GM18909 (cell line): Measurements from ENCODE around the gene ESRP2.

Experiments used
- ATAC-seq: cut with Tn5 transposase; IDR thresholded peaks from one replicate; pipeline ENCODE4 v1.9.1; 2021; ENCODE audit warnings: mild to moderate bottlenecking; ENCODE audit not compliant: unreplicated experiment, poor library complexity

Gene ESRP2

GRCh38 chr16:68242926-68243858 lies 7.3 kb upstream of the ESRP2 start:
- no peak for ATAC-seq

GRCh38 chr16:68242085-68242484 lies 6.2 kb upstream of the ESRP2 start:
- no peak for ATAC-seq

- no peak for ATAC-seq
Measured at GRCh38 chr16:68238029-68238345, 2.1 kb upstream of the ESRP2 start.

GRCh38 chr16:68237243-68238028 lies 1.5 kb upstream of the ESRP2 start:
- ATAC-seq: peak; percentile 80

- ATAC-seq: no peak
Measured at GRCh38 chr16:68236826-68237242, 907 bp upstream of the ESRP2 start.

GRCh38 chr16:68236137-68236825 lies 354 bp upstream of the ESRP2 start:
- ATAC-seq: no peak

GRCh38 chr16:68235108-68235886 lies 630 bp downstream of the ESRP2 start:
- no peak for ATAC-seq

GRCh38 chr16:68234188-68235107 lies 1.5 kb downstream of the ESRP2 start:
- ATAC-seq: no peak

- ATAC-seq: no peak
Measured at GRCh38 chr16:68233835-68234187, 2.1 kb downstream of the ESRP2 start.

GRCh38 chr16:68233085-68233834 lies 2.7 kb downstream of the ESRP2 start:
- ATAC-seq: no peak

GRCh38 chr16:68232335-68232734 lies 3.6 kb downstream of the ESRP2 start:
- no peak for ATAC-seq

GRCh38 chr16:68231384-68232136 lies 4.4 kb downstream of the ESRP2 start:
- no peak for ATAC-seq

- ATAC-seq: no peak
Measured at GRCh38 chr16:68230956-68231355, 5.0 kb downstream of the ESRP2 start.

- no peak for ATAC-seq
Measured at GRCh38 chr16:68230176-68230571, 5.8 kb downstream of the ESRP2 start.

- ATAC-seq: no peak
Measured at GRCh38 chr16:68229431-68230175, 6.3 kb downstream of the ESRP2 start.

- ATAC-seq: no peak
Measured at GRCh38 chr16:68228652-68229051, 7.3 kb downstream of the ESRP2 start.
